Kidney (tissue), 14 donors: ENCODE data around the gene METRNL. TPM values are rescaled to one million over a fixed set of nuclear protein-coding genes. Genes with fewer than 3 reads are reported as not detected.

Experiments used
- DNase-seq, 5 donors: peaks; one replicate each; pipeline ENCODE4 v3.0.0-alpha.2; 2013 to 2020
- FAIRE-seq: peaks from 2 replicates; lab custom pipeline; 2012; peaks lifted over from hg19 to GRCh38; lab: Jason Lieb, UNC
- H3K27ac ChIP-seq, 2 donors: one replicate each; pipeline ENCODE4 v1.7.0; 2013; ENCODE audit warnings: low read depth in 2 of 2, low read length in 2 of 2, inconsistent platforms in 1 of 2
- H3K27me3 ChIP-seq: one replicate; pipeline ENCODE4 v1.7.1; 2013; ENCODE audit warnings: low read length, inconsistent platforms; ENCODE audit not compliant: control insufficient read depth, insufficient read depth
- H3K36me3 ChIP-seq, 3 donors: one replicate each; pipeline versions ENCODE4 v1.7.0 to v1.7.1; 2013; ENCODE audit warnings: low read length in 3 of 3, control low read depth in 1 of 3, inconsistent platforms in 1 of 3; ENCODE audit not compliant: insufficient read depth in 3 of 3, control insufficient read depth in 2 of 3
- H3K4me1 ChIP-seq, 3 donors: one replicate each; pipeline versions ENCODE4 v1.7.0 to v1.7.1; 2013; ENCODE audit warnings: low read length in 3 of 3, inconsistent platforms in 1 of 3, low read depth in 1 of 3; ENCODE audit not compliant: control insufficient read depth in 2 of 3, insufficient read depth in 2 of 3
- H3K4me3 ChIP-seq, 3 donors: one replicate each; pipeline versions ENCODE4 v1.7.0 to v1.8.1; 2013; ENCODE audit warnings: low read length in 3 of 3, control low read depth in 1 of 3, inconsistent platforms in 1 of 3
- H3K9ac ChIP-seq, 3 donors: one replicate each; pipeline versions ENCODE4 v1.7.0 to v1.7.1; 2013; ENCODE audit warnings: low read length in 3 of 3, control low read depth in 1 of 3, inconsistent platforms in 1 of 3
- H3K9me3 ChIP-seq, 3 donors: one replicate each; pipeline versions ENCODE4 v1.7.0 to v1.7.1; 2013; ENCODE audit warnings: low read length in 3 of 3, control low read depth in 1 of 3, inconsistent platforms in 1 of 3; ENCODE audit not compliant: control insufficient read depth in 2 of 3, insufficient read depth in 1 of 3
- intact Hi-C: fragments of 100-400 bp; cut with DNase I; formaldehyde crosslinking; loops from one replicate; pipeline ENCODE4 v1.11.1; 2022
- polyA plus RNA-seq: library from polyadenylated mRNA; stranded (reverse); fragments of 350-450 nt; fragmentation: Illumina TruSeq; extraction: RNeasy Lipid Tissue Mini Kit (QIAGEN cat#74804); gene quantifications from one replicate; pipeline ENCODE4 v1.2.3, GENCODE V29; 2014; ENCODE audit warnings: low read depth, low replicate concordance; ENCODE audit not compliant: insufficient read depth
- total RNA-seq: library from RNA; stranded (reverse); fragmentation: NEBNext Ultra II Directional; extraction: Animal tissue kit (Norgen Biotek cat#: 25700); gene quantifications from one replicate; pipeline ENCODE4 v1.2.1, GENCODE V29; 2021
- TF ChIP-seq, protein P1 (sequence below): IDR thresholded peaks from 3 replicates; pipeline ENCODE4 v1.5.1; 2012; ENCODE audit warnings: mild to moderate bottlenecking, moderate library complexity, borderline replicate concordance; ENCODE audit not compliant: insufficient read depth; ENCODE audit errors: extremely low read depth
- donor health status: control.
- donor health status: control.
- donor health status: control.
- donor health status: control.
- donor health status: control.
- donor health status: DM: yes; HTN: yes; CAD: no.
- donor health status: Normal renal cell carcinoma (clear cell type).

The METRNL gene
- total and polyA plus RNA-seq, 2 donors from 2014 or later = 61.5 to 107 TPM

DNA sequence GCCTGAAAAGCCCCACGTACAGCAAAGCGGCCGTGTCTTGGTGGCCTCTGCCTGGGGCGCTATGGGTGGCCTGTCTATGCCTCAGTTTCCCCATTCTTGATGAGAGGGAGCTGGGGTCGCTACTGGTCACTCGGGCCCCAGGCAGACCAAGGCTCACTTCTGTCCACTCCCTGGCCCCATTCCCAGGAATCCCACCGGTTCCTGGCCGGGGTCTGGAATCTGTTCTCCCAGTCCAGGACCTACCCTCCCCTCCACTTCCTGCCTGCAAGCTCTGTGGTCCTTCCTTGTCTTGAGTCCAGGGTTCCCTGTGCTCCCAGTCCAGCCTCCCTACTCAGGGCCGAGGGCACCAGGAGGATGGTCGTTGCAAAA, 24.5 kb downstream of the METRNL start:
- no peak for DNase-seq
- no peaks in the 10 kb centered on the region for H3K27me3 ChIP-seq
- FAIRE-seq = no peak
- intact Hi-C loops = no loop called here
- no peaks in the 10 kb centered on the region for H3K9me3 ChIP-seq
- H3K4me3 ChIP-seq = no peak overlapping the region
- H3K36me3 ChIP-seq = no peaks in the 10 kb centered on the region
- peak overlapping the region in 1 of 2 donors; percentile 19 for H3K27ac ChIP-seq
- H3K9ac ChIP-seq = no peak overlapping the region
- TF ChIP-seq, protein P1, sequence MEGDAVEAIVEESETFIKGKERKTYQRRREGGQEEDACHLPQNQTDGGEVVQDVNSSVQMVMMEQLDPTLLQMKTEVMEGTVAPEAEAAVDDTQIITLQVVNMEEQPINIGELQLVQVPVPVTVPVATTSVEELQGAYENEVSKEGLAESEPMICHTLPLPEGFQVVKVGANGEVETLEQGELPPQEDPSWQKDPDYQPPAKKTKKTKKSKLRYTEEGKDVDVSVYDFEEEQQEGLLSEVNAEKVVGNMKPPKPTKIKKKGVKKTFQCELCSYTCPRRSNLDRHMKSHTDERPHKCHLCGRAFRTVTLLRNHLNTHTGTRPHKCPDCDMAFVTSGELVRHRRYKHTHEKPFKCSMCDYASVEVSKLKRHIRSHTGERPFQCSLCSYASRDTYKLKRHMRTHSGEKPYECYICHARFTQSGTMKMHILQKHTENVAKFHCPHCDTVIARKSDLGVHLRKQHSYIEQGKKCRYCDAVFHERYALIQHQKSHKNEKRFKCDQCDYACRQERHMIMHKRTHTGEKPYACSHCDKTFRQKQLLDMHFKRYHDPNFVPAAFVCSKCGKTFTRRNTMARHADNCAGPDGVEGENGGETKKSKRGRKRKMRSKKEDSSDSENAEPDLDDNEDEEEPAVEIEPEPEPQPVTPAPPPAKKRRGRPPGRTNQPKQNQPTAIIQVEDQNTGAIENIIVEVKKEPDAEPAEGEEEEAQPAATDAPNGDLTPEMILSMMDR = no peak
- H3K4me1 ChIP-seq = peaks cover 0 to 26% (median 12%) of the 10 kb centered on the region in 3 donors

DNA sequence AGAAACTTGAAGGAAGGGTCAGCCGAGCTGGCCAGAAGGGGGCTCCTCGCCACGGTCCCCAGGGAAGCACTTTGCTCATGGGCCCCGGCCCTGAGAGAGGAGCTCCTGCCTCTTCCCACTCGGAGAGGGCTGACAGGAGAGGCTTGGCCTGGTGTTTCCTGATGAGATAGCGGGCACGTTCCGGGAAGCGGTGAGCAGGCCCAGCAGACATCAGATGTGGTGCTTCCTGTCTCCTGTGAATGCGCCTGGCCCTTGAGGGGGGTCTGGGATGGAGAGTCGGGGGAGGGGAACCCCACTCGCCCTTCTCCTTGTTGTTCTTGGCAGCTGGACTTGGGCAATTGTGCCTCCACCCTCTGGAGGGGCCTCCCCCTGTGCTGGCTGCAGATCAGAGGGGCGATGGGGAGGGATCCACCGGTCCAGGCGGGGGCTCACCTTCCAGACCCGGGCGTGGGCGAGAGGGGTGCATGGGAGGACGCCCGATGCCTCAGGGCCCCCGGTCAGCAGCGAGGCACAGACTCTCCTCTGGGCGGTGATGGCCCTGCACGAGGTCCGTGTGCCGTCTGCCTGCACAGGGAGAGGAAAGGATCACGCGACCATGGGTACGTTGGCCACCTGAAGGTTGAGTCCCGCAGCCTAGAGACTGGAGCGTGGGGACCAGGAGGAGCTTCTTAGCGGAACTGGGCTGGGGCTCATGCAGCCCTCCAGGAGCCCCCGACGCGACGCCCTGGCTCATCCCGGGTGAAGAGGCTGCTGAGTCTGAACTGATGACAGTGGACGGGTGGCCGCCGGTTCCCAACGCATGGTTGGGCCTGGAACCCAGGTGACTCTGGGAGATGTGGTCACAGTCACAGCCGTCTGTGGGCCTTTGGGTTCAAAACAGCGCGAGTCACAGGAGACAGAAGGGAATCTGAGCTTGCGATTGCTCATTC, 25.4 kb downstream of the METRNL start:
- H3K9ac ChIP-seq = no peak overlapping the region
- no peak overlapping the region for H3K4me3 ChIP-seq
- H3K36me3 ChIP-seq = no peaks in the 10 kb centered on the region
- no peaks in the 10 kb centered on the region for H3K27me3 ChIP-seq
- FAIRE-seq (no peak), DNase-seq (no peak)
- peaks cover 0 to 25% (median 12%) of the 10 kb centered on the region in 3 donors for H3K4me1 ChIP-seq
- no peak overlapping the region for H3K27ac ChIP-seq
- intact Hi-C loops = no loop called here
- TF ChIP-seq, protein P1 = no peak
- no peaks in the 10 kb centered on the region for H3K9me3 ChIP-seq

DNA sequence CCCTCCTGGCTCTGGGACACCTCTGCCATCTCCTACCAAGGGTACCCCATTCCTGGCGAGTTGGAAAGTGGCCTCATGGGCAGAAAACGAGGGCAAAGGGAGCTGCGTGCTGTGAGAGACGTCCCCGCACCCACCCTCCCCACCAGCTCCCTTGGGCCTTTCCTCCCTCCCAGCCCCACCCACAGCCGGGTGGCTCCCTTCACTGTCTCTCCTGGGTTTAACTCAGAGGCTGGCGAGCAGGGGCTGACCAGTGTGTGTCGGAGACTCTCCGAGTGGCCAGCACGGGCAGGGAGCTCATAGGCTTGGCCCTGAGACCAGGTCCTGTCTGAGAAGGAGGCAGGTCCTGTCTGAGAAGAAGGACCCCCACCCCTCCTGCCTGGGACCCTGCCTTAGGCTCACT, 26.1 kb downstream of the METRNL start:
- intact Hi-C loops = no loop called here
- FAIRE-seq (no peak), DNase-seq (no peak)
- Histone ChIP-seq H3K9ac (no peak overlapping the region), H3K4me1 (peaks cover 0 to 28% (median 12%) of the 10 kb centered on the region in 3 donors), H3K4me3 (no peak overlapping the region), H3K27me3 (no peaks in the 10 kb centered on the region), H3K36me3 (no peaks in the 10 kb centered on the region), H3K27ac (no peak overlapping the region), H3K9me3 (no peaks in the 10 kb centered on the region)
- TF ChIP-seq, protein P1 = no peak
